SU-DHL-6 (cell line): ENCODE measurements around the gene LINGO1.

Experiments
- H2AFZ ChIP-seq: fragments of 200-600 bp; sonication (generic); 2 replicates; pipeline ENCODE4 v1.6.1; 2014; ENCODE audit warnings: low read depth, mild to moderate bottlenecking, moderate library complexity, mixed read lengths, antibody characterized with exemption, low read length; ENCODE audit not compliant: severe bottlenecking
- H3F3A ChIP-seq: fragments of 200-600 bp; shearing (Covaris generic); 2 replicates; pipeline ENCODE4 v1.6.0; 2016; ENCODE audit warnings: antibody characterized with exemption, mild to moderate bottlenecking; ENCODE audit not compliant: insufficient read depth
- H3K27ac ChIP-seq: fragments of 200-600 bp; sonication (generic); 2 replicates; pipeline ENCODE4 v1.5.1; 2016; ENCODE audit warnings: low read depth, mild to moderate bottlenecking, low read length, moderate library complexity, mixed read lengths
- H3K27me3 ChIP-seq: fragments of 200-600 bp; sonication (generic), shearing (Covaris generic); 2 replicates; pipeline ENCODE4 v1.6.0; 2014; ENCODE audit warnings: mild to moderate bottlenecking, low read length
- H3K36me3 ChIP-seq: fragments of 200-600 bp; sonication (generic); 2 replicates; pipeline ENCODE4 v1.6.1; 2014; ENCODE audit warnings: mild to moderate bottlenecking, low read length, mixed read lengths
- H3K4me2 ChIP-seq: fragments of 300-600, 200-600 bp; shearing (Covaris generic), sonication (generic); 2 replicates; pipeline ENCODE4 v1.6.0; 2014; ENCODE audit warnings: low read length, low read depth, mild to moderate bottlenecking; ENCODE audit not compliant: poor library complexity, severe bottlenecking
- H3K4me3 ChIP-seq: fragments of 200-600 bp; sonication (generic); 2 replicates; pipeline ENCODE4 v1.5.1; 2014; ENCODE audit warnings: antibody characterized with exemption, low read length, mild to moderate bottlenecking, mixed read lengths; ENCODE audit not compliant: insufficient read depth, poor library complexity, severe bottlenecking
- H3K79me2 ChIP-seq: fragments of 200-600 bp; sonication (generic); 2 replicates; pipeline ENCODE4 v1.6.1; 2014; ENCODE audit warnings: mild to moderate bottlenecking, low read length, moderate library complexity; ENCODE audit not compliant: insufficient read depth
- H3K9ac ChIP-seq: fragments of 200-600 bp; sonication (generic); 2 replicates; pipeline ENCODE4 v1.7.0; 2014; ENCODE audit warnings: mild to moderate bottlenecking, low read length
- H3K9me2 ChIP-seq: fragments of 200-600 bp; sonication (generic); replicated peaks from 2 replicates; pipeline ENCODE4 v1.6.1; 2014; ENCODE audit warnings: low read length; ENCODE audit not compliant: insufficient read depth
- H3K9me3 ChIP-seq: fragments of 200-600 bp; sonication (generic); 2 replicates; pipeline ENCODE4 v1.6.1; 2014; ENCODE audit warnings: low read length, mixed read lengths; ENCODE audit not compliant: insufficient read depth
- H4K20me1 ChIP-seq: fragments of 200-600 bp; sonication (generic); 2 replicates; pipeline ENCODE4 v1.6.1; 2014; ENCODE audit warnings: low read depth, mild to moderate bottlenecking, antibody characterized with exemption, low read length, moderate library complexity, mixed read lengths
- EZH2phosphoT487 ChIP-seq: fragments of 200-600 bp; sonication (generic), shearing (Covaris generic); conservative IDR thresholded peaks from 2 replicates; pipeline ENCODE4 v1.6.1; 2018; ENCODE audit warnings: mild to moderate bottlenecking, antibody characterized with exemption, low read length, moderate library complexity, mixed read lengths
- TF ChIP-seq, protein P1 (sequence below): fragments of 200-600 bp; sonication (generic); IDR thresholded peaks from one replicate; pipeline ENCODE4 v1.5.1; 2017; ENCODE audit warnings: antibody characterized with exemption, mild to moderate bottlenecking, low read length, moderate library complexity; ENCODE audit not compliant: insufficient read depth, poor library complexity, severe bottlenecking

The LINGO1 gene

GRCh38 chr15:77624868-77625267 lies 7.8 kb downstream of the LINGO1 start:
- Histone ChIP-seq H3K27ac (no peak overlapping the region), H3K36me3 (no peaks in the 10 kb centered on the region), H3K9me3 (no peaks in the 10 kb centered on the region), H3K4me3 (no peak overlapping the region), H3K9ac (no peak overlapping the region), H4K20me1 (no peaks in the 10 kb centered on the region; the same call in 1 of the 2 replicates), H3K9me2 (no peaks in the 10 kb centered on the region), H3K79me2 (no peaks in the 10 kb centered on the region), H3K27me3 (no peaks in the 10 kb centered on the region), H2AFZ (no peak overlapping the region), H3K4me2 (no peak overlapping the region), H3F3A (no peaks in the 10 kb centered on the region)
- TF ChIP-seq EZH2phosphoT487: no peak

- H3K4me2 ChIP-seq: no peak overlapping the region
- H3K79me2 ChIP-seq: no peaks in the 10 kb centered on the region
- H4K20me1 ChIP-seq: no peaks in the 10 kb centered on the region; the same call in 1 of the 2 replicates
- H3K27me3 ChIP-seq: no peaks in the 10 kb centered on the region
- no peaks in the 10 kb centered on the region for H3K36me3 ChIP-seq
- no peak for TF ChIP-seq EZH2phosphoT487
- TF ChIP-seq, protein P1, sequence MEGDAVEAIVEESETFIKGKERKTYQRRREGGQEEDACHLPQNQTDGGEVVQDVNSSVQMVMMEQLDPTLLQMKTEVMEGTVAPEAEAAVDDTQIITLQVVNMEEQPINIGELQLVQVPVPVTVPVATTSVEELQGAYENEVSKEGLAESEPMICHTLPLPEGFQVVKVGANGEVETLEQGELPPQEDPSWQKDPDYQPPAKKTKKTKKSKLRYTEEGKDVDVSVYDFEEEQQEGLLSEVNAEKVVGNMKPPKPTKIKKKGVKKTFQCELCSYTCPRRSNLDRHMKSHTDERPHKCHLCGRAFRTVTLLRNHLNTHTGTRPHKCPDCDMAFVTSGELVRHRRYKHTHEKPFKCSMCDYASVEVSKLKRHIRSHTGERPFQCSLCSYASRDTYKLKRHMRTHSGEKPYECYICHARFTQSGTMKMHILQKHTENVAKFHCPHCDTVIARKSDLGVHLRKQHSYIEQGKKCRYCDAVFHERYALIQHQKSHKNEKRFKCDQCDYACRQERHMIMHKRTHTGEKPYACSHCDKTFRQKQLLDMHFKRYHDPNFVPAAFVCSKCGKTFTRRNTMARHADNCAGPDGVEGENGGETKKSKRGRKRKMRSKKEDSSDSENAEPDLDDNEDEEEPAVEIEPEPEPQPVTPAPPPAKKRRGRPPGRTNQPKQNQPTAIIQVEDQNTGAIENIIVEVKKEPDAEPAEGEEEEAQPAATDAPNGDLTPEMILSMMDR: no peak
- no peaks in the 10 kb centered on the region for H3K9me3 ChIP-seq
- no peak overlapping the region for H3K4me3 ChIP-seq
- H3K9ac ChIP-seq: no peak overlapping the region
- H3F3A ChIP-seq: no peaks in the 10 kb centered on the region
- no peaks in the 10 kb centered on the region for H3K9me2 ChIP-seq
- no peak overlapping the region for H2AFZ ChIP-seq
- no peak overlapping the region for H3K27ac ChIP-seq
Measured at GRCh38 chr15:77623755-77624524, 8.8 kb downstream of the LINGO1 start.

DNA sequence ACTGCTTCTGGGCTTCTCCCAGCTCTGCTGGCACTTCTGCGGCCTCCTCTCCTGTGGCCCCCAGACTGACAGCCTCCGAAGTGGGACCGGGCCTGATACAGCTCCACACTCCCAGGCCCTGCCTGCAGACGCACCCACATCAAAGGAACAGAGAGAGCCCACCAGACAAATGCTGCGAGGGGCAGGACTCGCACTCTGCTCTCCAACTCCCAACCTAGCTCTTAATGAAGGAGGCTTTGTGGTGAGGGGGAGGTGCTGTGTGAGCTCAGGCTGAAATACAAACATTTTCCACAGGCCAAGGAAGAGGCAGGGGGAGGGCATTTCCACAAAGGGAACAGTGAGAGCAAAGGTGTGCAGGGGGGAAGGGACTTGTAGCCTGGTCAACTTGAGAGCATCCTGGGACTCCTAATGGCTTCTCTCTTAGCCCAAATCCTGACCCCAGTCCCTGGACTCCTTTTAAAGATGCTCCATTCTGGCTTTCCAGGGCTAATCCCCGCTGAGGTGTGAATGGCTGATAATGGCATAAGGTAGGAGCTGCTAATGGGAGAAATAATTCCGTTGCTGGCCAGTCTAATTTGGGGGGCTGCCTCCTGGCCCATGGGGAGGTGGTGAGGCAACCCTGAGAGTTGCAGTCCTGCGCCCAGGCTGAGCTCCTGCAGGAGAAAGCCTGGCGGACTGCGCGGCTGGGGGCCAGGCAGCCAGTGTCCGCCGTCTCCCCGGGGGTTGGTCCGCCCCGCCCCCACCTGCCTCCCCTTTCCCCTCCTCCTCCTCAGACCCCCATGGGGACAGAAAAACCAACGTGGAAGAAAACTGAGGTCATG lies 9.6 kb downstream of the LINGO1 start:
- Histone ChIP-seq H3K27ac (no peak overlapping the region), H3K4me3 (no peak overlapping the region), H4K20me1 (no peaks in the 10 kb centered on the region; the same call in 1 of the 2 replicates), H3F3A (no peaks in the 10 kb centered on the region), H3K9me3 (no peaks in the 10 kb centered on the region), H3K36me3 (no peaks in the 10 kb centered on the region), H3K79me2 (no peaks in the 10 kb centered on the region), H2AFZ (no peak overlapping the region), H3K9ac (no peak overlapping the region), H3K9me2 (no peaks in the 10 kb centered on the region), H3K4me2 (no peak overlapping the region), H3K27me3 (no peaks in the 10 kb centered on the region)
- TF ChIP-seq, protein P1: no peak
- TF ChIP-seq EZH2phosphoT487: no peak
